H9 (cell line): ENCODE measurements around the gene TLDC2. TPM values are rescaled to one million over a fixed set of nuclear protein-coding genes. Genes with fewer than 3 reads are reported as not detected.

Source experiments
- DNase-seq: peaks from one replicate; pipeline ENCODE4 v3.0.0-alpha.2; 2017
- H2AFZ ChIP-seq: one replicate; pipeline ENCODE4 v1.6.1; 2013; ENCODE audit warnings: mild to moderate bottlenecking, low read length, control low read depth, moderate library complexity
- H2AK5ac ChIP-seq: 2 replicates; pipeline ENCODE4 v1.6.1; 2013; ENCODE audit warnings: low read length, control low read depth, mixed read lengths; ENCODE audit not compliant: insufficient read length
- H2BK120ac ChIP-seq: one replicate; pipeline ENCODE4 v1.6.1; 2013; ENCODE audit warnings: low read depth, mild to moderate bottlenecking, low read length, control low read depth, inconsistent platforms; ENCODE audit not compliant: poor library complexity, severe bottlenecking
- H2BK12ac ChIP-seq: 2 replicates; pipeline ENCODE4 v1.6.1; 2013; ENCODE audit warnings: low read length, control low read depth, mixed read lengths, low read depth; ENCODE audit not compliant: insufficient read length
- H2BK15ac ChIP-seq: 2 replicates; pipeline ENCODE4 v1.6.1; 2013; ENCODE audit warnings: low read depth, low read length, control low read depth
- H2BK20ac ChIP-seq: one replicate; pipeline ENCODE4 v1.6.1; 2013; ENCODE audit warnings: low read depth, mild to moderate bottlenecking, low read length, control low read depth, inconsistent platforms; ENCODE audit not compliant: poor library complexity, severe bottlenecking
- H2BK5ac ChIP-seq: 2 replicates; pipeline ENCODE4 v1.6.1; 2013; ENCODE audit warnings: low read length, control low read depth, mixed read lengths; ENCODE audit not compliant: insufficient read length
- H3K14ac ChIP-seq: 2 replicates; pipeline ENCODE4 v1.6.1; 2013; ENCODE audit warnings: low read length, control low read depth; ENCODE audit not compliant: insufficient read depth
- H3K18ac ChIP-seq: 2 replicates; pipeline ENCODE4 v1.6.1; 2013; ENCODE audit warnings: low read depth, mild to moderate bottlenecking, mixed read lengths, low read length, control low read depth; ENCODE audit not compliant: insufficient read length
- H3K23ac ChIP-seq: 2 replicates; pipeline ENCODE4 v1.6.1; 2013; ENCODE audit warnings: low read length, control low read depth, mixed read lengths, low read depth; ENCODE audit not compliant: insufficient read length
- H3K23me2 ChIP-seq: 2 replicates; pipeline ENCODE4 v1.6.1; 2013; ENCODE audit warnings: low read depth, mild to moderate bottlenecking, mixed read lengths, low read length, control low read depth; ENCODE audit not compliant: insufficient read length, poor library complexity, severe bottlenecking
- H3K27ac ChIP-seq: 2 replicates; pipeline ENCODE4 v1.5.1; 2013; ENCODE audit warnings: low read length, control low read depth, mixed read lengths, low read depth; ENCODE audit not compliant: insufficient read length
- H3K27me3 ChIP-seq: 2 replicates; pipeline ENCODE4 v1.6.1; 2013; ENCODE audit warnings: low read length, control low read depth, inconsistent platforms; ENCODE audit not compliant: insufficient read depth
- H3K4ac ChIP-seq: 2 replicates; pipeline ENCODE4 v1.6.1; 2013; ENCODE audit warnings: low read depth, mild to moderate bottlenecking, control low read depth, inconsistent platforms, low read length, moderate library complexity
- H3K4me1 ChIP-seq: 2 replicates; pipeline ENCODE4 v1.6.1; 2013; ENCODE audit warnings: low read length, control low read depth, inconsistent platforms; ENCODE audit not compliant: insufficient read depth
- H3K4me2 ChIP-seq: 2 replicates; pipeline ENCODE4 v1.6.1; 2013; ENCODE audit warnings: low read length, control low read depth, mixed read lengths; ENCODE audit not compliant: insufficient read length, insufficient read depth
- H3K56ac ChIP-seq: 2 replicates; pipeline ENCODE4 v1.6.1; 2013; ENCODE audit warnings: low read depth, mild to moderate bottlenecking, mixed read lengths, low read length, control low read depth; ENCODE audit not compliant: insufficient read length
- H3K79me1 ChIP-seq: 2 replicates; pipeline ENCODE4 v1.6.1; 2013; ENCODE audit warnings: low read depth, mild to moderate bottlenecking, moderate library complexity, low read length, control low read depth, inconsistent platforms; ENCODE audit not compliant: insufficient read depth, poor library complexity, severe bottlenecking
- H3K79me2 ChIP-seq: 2 replicates; pipeline ENCODE4 v1.6.1; 2013; ENCODE audit warnings: low read length, control low read depth, inconsistent platforms; ENCODE audit not compliant: insufficient read depth
- H3K9ac ChIP-seq: 2 replicates; pipeline ENCODE4 v1.6.1; 2013; ENCODE audit warnings: low read length, control low read depth, mixed read lengths; ENCODE audit not compliant: insufficient read length; ENCODE audit errors: extremely low read depth
- H3K9me3 ChIP-seq: one replicate; pipeline ENCODE4 v1.6.1; 2013; ENCODE audit warnings: low read depth, low read length, inconsistent platforms; ENCODE audit not compliant: control insufficient read depth
- H3T11ph ChIP-seq: one replicate; pipeline ENCODE4 v1.6.1; 2013; ENCODE audit warnings: mild to moderate bottlenecking, low read length, control low read depth, inconsistent platforms
- H4K20me1 ChIP-seq: one replicate; pipeline ENCODE4 v1.6.1; 2013; ENCODE audit not compliant: control insufficient read depth, insufficient read length, insufficient read depth
- H4K5ac ChIP-seq: 2 replicates; pipeline ENCODE4 v1.6.1; 2013; ENCODE audit warnings: low read depth, mild to moderate bottlenecking, mixed read lengths, low read length, control low read depth; ENCODE audit not compliant: insufficient read length
- H4K8ac ChIP-seq: replicated peaks from 2 replicates; pipeline ENCODE4 v1.6.1; 2013; ENCODE audit warnings: low read length, control low read depth, mixed read lengths, low read depth; ENCODE audit not compliant: insufficient read length
- H4K91ac ChIP-seq: 2 replicates; pipeline ENCODE4 v1.6.1; 2013; ENCODE audit warnings: low read depth, mild to moderate bottlenecking, moderate library complexity, mixed read lengths, low read length, control low read depth; ENCODE audit not compliant: insufficient read length
- H3K27ac Mint-ChIP-seq, 3 experiments: 2 replicates in 2 of 3; 3 replicates in 1 of 3; pipeline ENCODE4 v1.8.0; 2020 to 2021; ENCODE audit warnings: mixed read lengths in 3 of 3, mild to moderate bottlenecking in 1 of 3, moderate library complexity in 1 of 3
- H3K27me3 Mint-ChIP-seq: 2 replicates; pipeline ENCODE4 v1.8.0; 2021; ENCODE audit warnings: low read depth, mild to moderate bottlenecking, moderate library complexity, mixed read lengths
- H3K36me3 Mint-ChIP-seq, 3 experiments: 2 replicates in 2 of 3; 3 replicates in 1 of 3; pipeline ENCODE4 v1.8.0; 2020 to 2021; ENCODE audit warnings: low read depth in 3 of 3, mixed read lengths in 3 of 3; ENCODE audit not compliant: insufficient read depth in 1 of 3
- H3K4me1 Mint-ChIP-seq, 2 experiments: 2 replicates each; pipeline ENCODE4 v1.8.0; 2020; ENCODE audit warnings: mixed read lengths in 2 of 2
- H3K4me3 Mint-ChIP-seq, 2 experiments: 2 replicates in 1 of 2; 3 replicates in 1 of 2; pipeline ENCODE4 v1.8.0; 2020 to 2021; ENCODE audit warnings: mild to moderate bottlenecking in 2 of 2, mixed read lengths in 2 of 2, moderate library complexity in 1 of 2
- H3K9me3 Mint-ChIP-seq, 2 experiments: 2 replicates in 1 of 2; 3 replicates in 1 of 2; pipeline ENCODE4 v1.8.0; 2020; ENCODE audit warnings: mild to moderate bottlenecking in 2 of 2, mixed read lengths in 2 of 2, moderate library complexity in 1 of 2
- WGBS: extraction: QIAGEN DNeasy Blood & Tissue Kit; methylation state at CpG from one replicate; pipeline ENCODE4 v1.1.7; 2013; ENCODE audit warnings: missing lambda C conversion rate, low lambda C conversion rate, mixed read lengths; ENCODE audit not compliant: insufficient read length; ENCODE audit errors: extremely low coverage; 5-methylcytosine and 5-hydroxymethylcytosine counted together
- total RNA-seq: library from RNA; stranded (reverse); gene quantifications from 2 replicates; pipeline ENCODE4 v1.2.1, GENCODE V29; 2021
- TF ChIP-seq, protein P1 (sequence below): fragments of 200-600 bp; sonication (generic); conservative IDR thresholded peaks from 3 replicates; pipeline ENCODE4 v1.8.0; 2021; ENCODE audit warnings: antibody characterized with exemption, mild to moderate bottlenecking

TLDC2 gene
- total RNA-seq, 1 experiment from 2014 or later = 0.11 TPM

GRCh38 chr20:36924167-36925045, 48.5 kb downstream of the TLDC2 start:
- Histone ChIP-seq H4K8ac (no peak overlapping the region), H2BK120ac (no peak overlapping the region), H3K79me2 (no peaks in the 10 kb centered on the region; the same call in 1 of the 2 replicates), H2AFZ (no peak overlapping the region), H3K23ac (no peak overlapping the region), H3K4me2 (no peak overlapping the region), H3K14ac (no peak overlapping the region), H2BK15ac (no peak overlapping the region), H2BK12ac (no peak overlapping the region), H2AK5ac (no peak overlapping the region), H3K27me3 (no peaks in the 10 kb centered on the region), H3K4ac (no peak overlapping the region), H4K20me1 (no peaks in the 10 kb centered on the region), H4K5ac (no peak overlapping the region), H3K4me1 (no peaks in the 10 kb centered on the region), H3K79me1 (no peaks in the 10 kb centered on the region), H4K91ac (no peak overlapping the region), H3K18ac (no peak overlapping the region), H3T11ph (no peak overlapping the region), H2BK20ac (no peak overlapping the region), H3K23me2 (no peaks in the 10 kb centered on the region), H3K9ac (no peak overlapping the region), H3K27ac (no peak overlapping the region), H2BK5ac (no peak overlapping the region), H3K9me3 (no peaks in the 10 kb centered on the region), H3K56ac (no peak overlapping the region)
- TF ChIP-seq, protein P1, sequence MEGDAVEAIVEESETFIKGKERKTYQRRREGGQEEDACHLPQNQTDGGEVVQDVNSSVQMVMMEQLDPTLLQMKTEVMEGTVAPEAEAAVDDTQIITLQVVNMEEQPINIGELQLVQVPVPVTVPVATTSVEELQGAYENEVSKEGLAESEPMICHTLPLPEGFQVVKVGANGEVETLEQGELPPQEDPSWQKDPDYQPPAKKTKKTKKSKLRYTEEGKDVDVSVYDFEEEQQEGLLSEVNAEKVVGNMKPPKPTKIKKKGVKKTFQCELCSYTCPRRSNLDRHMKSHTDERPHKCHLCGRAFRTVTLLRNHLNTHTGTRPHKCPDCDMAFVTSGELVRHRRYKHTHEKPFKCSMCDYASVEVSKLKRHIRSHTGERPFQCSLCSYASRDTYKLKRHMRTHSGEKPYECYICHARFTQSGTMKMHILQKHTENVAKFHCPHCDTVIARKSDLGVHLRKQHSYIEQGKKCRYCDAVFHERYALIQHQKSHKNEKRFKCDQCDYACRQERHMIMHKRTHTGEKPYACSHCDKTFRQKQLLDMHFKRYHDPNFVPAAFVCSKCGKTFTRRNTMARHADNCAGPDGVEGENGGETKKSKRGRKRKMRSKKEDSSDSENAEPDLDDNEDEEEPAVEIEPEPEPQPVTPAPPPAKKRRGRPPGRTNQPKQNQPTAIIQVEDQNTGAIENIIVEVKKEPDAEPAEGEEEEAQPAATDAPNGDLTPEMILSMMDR = no peak
- Mint-ChIP-seq H3K27me3 (no peaks in the 10 kb centered on the region), H3K36me3 (peaks cover 8 to 56% (median 32%) of the 10 kb centered on the region in 3 experiments; a peak in 5 of 7 replicates), H3K9me3 (no peaks in the 10 kb centered on the region), H3K4me1 (peaks cover 6 to 11% of the 10 kb centered on the region in 2 experiments; a peak in 3 of 4 replicates), H3K4me3 (no peak overlapping the region), H3K27ac (peak overlapping the region in 2 of 3 experiments; percentile 86 to 91; a peak in 4 of 7 replicates)
- DNase-seq = no peak
- no CpG with 5 or more reads among the region's 9 CpGs for WGBS
